ENCODE data around the gene TSC2. TPM values are rescaled to one million over a fixed set of nuclear protein-coding genes. Genes with fewer than 3 reads are reported as not detected.

Gene TSC2
- polyA plus RNA-seq, 3 donors, result 11.7 to 95.1 (median 20.8) TPM

GRCh38 chr16:2028620-2029220, 19.1 kb upstream of the TSC2 start:
- peaks cover 30 to 66% (median 47%) of the 10 kb centered on the region in 3 donors for H3K27me3 Mint-ChIP-seq (ENCODE audit: low read depth in 3 of 3)
- no peak overlapping the region for H3K27ac ChIP-seq (ENCODE audit: low read depth in 1 of 2, low read length in 2 of 2)
- H4K20me1 ChIP-seq (ENCODE audit: insufficient read depth, low read length), result no peaks in the 10 kb centered on the region
- DNase-seq, result no peak
- 95% methylated on average over 17 of the region's 18 CpGs for WGBS (ENCODE audit: insufficient coverage)
- H3K4me1 Mint-ChIP-seq, result peaks cover 19% of the 10 kb centered on the region
- no peak overlapping the region for H3K27ac Mint-ChIP-seq
- peak overlapping the region in 1 of 2 donors; percentile 28 for H3K4me3 Mint-ChIP-seq
- peaks cover 17 to 27% of the 10 kb centered on the region in 2 donors for H3K4me1 ChIP-seq (ENCODE audit: control insufficient read depth in 1 of 2, insufficient read depth in 2 of 2, low read length in 2 of 2)
- H2AFZ ChIP-seq (ENCODE audit: insufficient read depth, low read depth, low read length, poor library complexity, severe bottlenecking), result no peak overlapping the region
- intact Hi-C loops (cut with micrococcal nuclease), result loop anchor here in 1 of 2 donors (5.0 kb wide), 1 partner anchor 119 kb away; the partner anchor contains the start of gene RAB26
- H3K27me3 ChIP-seq (ENCODE audit: control insufficient read depth in 2 of 2, insufficient read depth in 2 of 2, low read length in 2 of 2), result peaks cover 11 to 42% of the 10 kb centered on the region in 2 donors
- H3K9ac ChIP-seq (ENCODE audit: insufficient read depth, low read length, poor library complexity, severe bottlenecking), result no peak overlapping the region
- H3K4me3 ChIP-seq (replicated peaks in 1 of 3; ENCODE audit: low read depth in 2 of 3, low read length in 3 of 3), result no peak overlapping the region
- peaks cover 0 to 9% of the 10 kb centered on the region in 2 donors for H3K9me3 ChIP-seq (replicated peaks in 1 of 2; ENCODE audit: control insufficient read depth in 1 of 2, insufficient read depth in 1 of 2, low read length in 2 of 2)
- no peaks in the 10 kb centered on the region for H3K79me2 ChIP-seq (ENCODE audit: insufficient read depth, low read length)
- H3K9me3 Mint-ChIP-seq, result peaks cover 0 to 7% (median 2%) of the 10 kb centered on the region in 7 donors
- H3K36me3 ChIP-seq (replicated peaks in 1 of 2; ENCODE audit: control insufficient read depth in 1 of 2, insufficient read depth in 2 of 2, low read length in 2 of 2), result no peaks in the 10 kb centered on the region
- no peak overlapping the region for H3K4me2 ChIP-seq (replicated peaks; ENCODE audit: extremely low read depth, low read length, poor library complexity, severe bottlenecking)
- TF ChIP-seq CTCF (IDR thresholded peaks at IDR 0.05), result no peak
- H3K36me3 Mint-ChIP-seq, result peaks cover 3% of the 10 kb centered on the region in 2 donors

- intact Hi-C loops (cut with micrococcal nuclease), result loop anchor here in 1 of 2 donors (5.0 kb wide), 1 partner anchor 118 kb away; the partner anchor contains the start of gene RAB26
- Histone ChIP-seq H3K4me1 (ENCODE audit: control insufficient read depth in 1 of 2, insufficient read depth in 2 of 2, low read length in 2 of 2) (peaks cover 20 to 27% of the 10 kb centered on the region in 2 donors), H3K79me2 (ENCODE audit: insufficient read depth, low read length) (no peaks in the 10 kb centered on the region), H3K9me3 (replicated peaks in 1 of 2; ENCODE audit: control insufficient read depth in 1 of 2, insufficient read depth in 1 of 2, low read length in 2 of 2) (peaks cover 0 to 9% of the 10 kb centered on the region in 2 donors), H3K27ac (ENCODE audit: low read depth in 1 of 2, low read length in 2 of 2) (no peak overlapping the region), H4K20me1 (ENCODE audit: insufficient read depth, low read length) (no peaks in the 10 kb centered on the region), H3K36me3 (replicated peaks in 1 of 2; ENCODE audit: control insufficient read depth in 1 of 2, insufficient read depth in 2 of 2, low read length in 2 of 2) (no peaks in the 10 kb centered on the region), H3K4me2 (replicated peaks; ENCODE audit: extremely low read depth, low read length, poor library complexity, severe bottlenecking) (no peak overlapping the region), H3K27me3 (ENCODE audit: control insufficient read depth in 2 of 2, insufficient read depth in 2 of 2, low read length in 2 of 2) (peaks cover 11 to 42% of the 10 kb centered on the region in 2 donors), H3K4me3 (replicated peaks in 1 of 3; ENCODE audit: low read depth in 2 of 3, low read length in 3 of 3) (no peak overlapping the region), H3K9ac (ENCODE audit: insufficient read depth, low read length, poor library complexity, severe bottlenecking) (no peak overlapping the region), H2AFZ (ENCODE audit: insufficient read depth, low read depth, low read length, poor library complexity, severe bottlenecking) (no peak overlapping the region)
- H3K4me1 Mint-ChIP-seq, result peaks cover 17% of the 10 kb centered on the region
- no peak overlapping the region for H3K4me3 Mint-ChIP-seq
- TF ChIP-seq CTCF (IDR thresholded peaks at IDR 0.05), result no peak
- H3K27ac Mint-ChIP-seq, result no peak overlapping the region
- peaks cover 30 to 67% (median 45%) of the 10 kb centered on the region in 3 donors for H3K27me3 Mint-ChIP-seq (ENCODE audit: low read depth in 3 of 3)
- H3K36me3 Mint-ChIP-seq, result peaks cover 3% of the 10 kb centered on the region in 2 donors
- H3K9me3 Mint-ChIP-seq, result peaks cover 0 to 7% (median 2%) of the 10 kb centered on the region in 7 donors
- DNase-seq, result no peak
- WGBS (ENCODE audit: insufficient coverage), result 97% methylated on average over 22 of the region's 22 CpGs
These were observed 18.4 kb upstream of the TSC2 start for GRCh38 chr16:2029350-2029749.

Data from CD14-positive monocyte (primary cell).